ACHN (cell line): ENCODE results near the gene GLT8D2.
A peak's percentile ranks its signal among the peaks of the same experiment; 100 is the strongest.

Experiments
- DNase-seq: peaks from one replicate; pipeline ENCODE4 v3.0.0-alpha.2; 2015
- in situ Hi-C: cut with HindIII; loops from 2 replicates; pipeline ENCODE4 v1.10.0; 2017; ENCODE audit warnings: low sequenced_read_pairs, low pct_ligation_motif_present, low pct_unique_long_range_greater_than_20kb

The GLT8D2 gene

GRCh38 chr12:103964805-103965204 is 85.2 kb downstream of the GLT8D2 start:
- in situ Hi-C loops = no loop called here
- DNase-seq = no peak

- in situ Hi-C loops = no loop called here
- DNase-seq = no peak
These were observed 87.5 kb downstream of the GLT8D2 start for GRCh38 chr12:103962493-103962892.

GRCh38 chr12:103960616-103961227 is 89.3 kb downstream of the GLT8D2 start:
- no peak for DNase-seq
- in situ Hi-C loops = no loop called here

GRCh38 chr12:103958621-103959020 is 91.4 kb downstream of the GLT8D2 start:
- DNase-seq = peak; percentile 51
- in situ Hi-C loops = no loop called here

- in situ Hi-C loops = no loop called here
- DNase-seq = no peak
These were observed 92.1 kb downstream of the GLT8D2 start for GRCh38 chr12:103957865-103958388.

GRCh38 chr12:103956509-103957027 is 93.4 kb downstream of the GLT8D2 start:
- DNase-seq = no peak
- in situ Hi-C loops = no loop called here

- no peak for DNase-seq
- in situ Hi-C loops = no loop called here
These were observed 94.0 kb downstream of the GLT8D2 start for GRCh38 chr12:103955811-103956508.

- in situ Hi-C loops = no loop called here
These were observed 97.5 kb downstream of the GLT8D2 start for GRCh38 chr12:103952497-103952896.

GRCh38 chr12:103948746-103949406 is 101.1 kb downstream of the GLT8D2 start:
- in situ Hi-C loops = no loop called here
- DNase-seq = no peak

More at GRCh38 chr12:103952497-103952896, 97.5 kb downstream of the GLT8D2 start:
- no peak for DNase-seq

- in situ Hi-C loops = no loop called here
These were observed 102.0 kb downstream of the GLT8D2 start for GRCh38 chr12:103947871-103948555.

GRCh38 chr12:103944964-103945363 is 105.0 kb downstream of the GLT8D2 start:
- in situ Hi-C loops = no loop called here
- DNase-seq = no peak

More at GRCh38 chr12:103947871-103948555, 102.0 kb downstream of the GLT8D2 start:
- DNase-seq = no peak
